Lower lobe of right lung (tissue), 2 donors: ENCODE data around the gene PHF11. TPM values are rescaled to one million over a fixed set of nuclear protein-coding genes. Genes with fewer than 3 reads are reported as not detected.

Experiments
- ATAC-seq, 2 donors: fragments of 200-7000 bp; cut with Tn5 transposase; one replicate each; pipeline ENCODE4 v1.9.1; 2020 to 2022; ENCODE audit warnings: mild to moderate bottlenecking in 2 of 2, moderate library complexity in 2 of 2
- DNase-seq: peaks from one replicate; pipeline ENCODE4 v3.0.0-alpha.2; 2020
- H3K27ac ChIP-seq: fragments of 200-600 bp; one replicate; pipeline ENCODE4 v1.8.0; 2022
- H3K27me3 ChIP-seq: fragments of 200-600 bp; one replicate; pipeline ENCODE4 v1.8.0; 2022; ENCODE audit warnings: low read depth
- H3K36me3 ChIP-seq: fragments of 200-600 bp; one replicate; pipeline ENCODE4 v1.8.0; 2022; ENCODE audit warnings: mild to moderate bottlenecking
- H3K4me1 ChIP-seq: fragments of 200-600 bp; one replicate; pipeline ENCODE4 v1.8.0; 2022
- H3K4me3 ChIP-seq: fragments of 200-600 bp; one replicate; pipeline ENCODE4 v1.8.0; 2022; ENCODE audit warnings: mild to moderate bottlenecking
- H3K9me3 ChIP-seq: fragments of 200-600 bp; one replicate; pipeline ENCODE4 v1.8.0; 2022
- CTCF ChIP-seq: fragments of 200-600 bp; IDR thresholded peaks from one replicate; pipeline ENCODE4 v1.8.0; 2022; ENCODE audit warnings: antibody characterized with exemption, mild to moderate bottlenecking
- intact Hi-C: fragments of 100-400 bp; cut with DNase I; formaldehyde crosslinking; loops from one replicate; pipeline ENCODE4 v1.11.0; 2022
- total RNA-seq: library from RNA; stranded (reverse); fragmentation: NEBNext Ultra II Directional; extraction: Animal tissue kit (Norgen Biotek cat#: 25700); gene quantifications from one replicate; pipeline ENCODE4 v1.2.1, GENCODE V29; 2021
- donor health status: DM: no; HTN: yes; CAD: no; lungs with severe emphysema.

PHF11 gene
- total RNA-seq, 1 donor from 2014 or later, result 59.8 TPM

GRCh38 chr13:49540552-49540951 lies 44.8 kb downstream of the PHF11 start:
- DNase-seq (no peak), ATAC-seq (no peak)
- intact Hi-C loops, result no loop called here
- H3K36me3 ChIP-seq, result peaks cover 53% of the 10 kb centered on the region
- peak overlapping the region; percentile 1 for H3K4me3 ChIP-seq
- no peaks in the 10 kb centered on the region for H3K9me3 ChIP-seq
- H3K27ac ChIP-seq, result peak overlapping the region; percentile 39
- no peak for TF ChIP-seq CTCF
- no peaks in the 10 kb centered on the region for H3K27me3 ChIP-seq
- peaks cover 8% of the 10 kb centered on the region for H3K4me1 ChIP-seq

- no peak for ATAC-seq
- peaks cover 75% of the 10 kb centered on the region for H3K36me3 ChIP-seq
- intact Hi-C loops, result no loop called here
Measured at GRCh38 chr13:49543656-49544055, 47.9 kb downstream of the PHF11 start.

DNA sequence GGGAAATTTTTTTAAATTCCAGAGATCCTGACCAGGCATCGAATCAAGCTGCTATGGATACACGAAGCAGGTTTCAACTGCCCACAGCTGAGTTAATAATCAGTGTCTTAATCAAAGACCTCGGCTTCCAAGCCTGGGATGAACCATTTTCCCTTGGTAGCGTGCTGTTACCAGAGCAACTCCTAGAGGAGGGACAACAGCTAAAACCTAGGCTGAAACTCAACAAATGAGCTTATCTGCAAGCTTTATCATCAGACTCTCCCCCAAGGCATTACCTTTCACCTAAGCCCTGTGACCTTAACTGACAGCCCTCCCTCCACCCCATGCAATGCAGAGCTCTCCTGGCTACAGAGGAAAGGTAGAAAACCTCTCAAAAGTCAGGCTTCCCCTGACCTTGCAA lies 49.9 kb downstream of the PHF11 start:
- no peak for TF ChIP-seq CTCF
- no peaks in the 10 kb centered on the region for H3K9me3 ChIP-seq
- peaks cover 79% of the 10 kb centered on the region for H3K36me3 ChIP-seq
- ATAC-seq, result no peak
- H3K27me3 ChIP-seq, result no peaks in the 10 kb centered on the region
- H3K4me1 ChIP-seq, result no peaks in the 10 kb centered on the region
- no peak overlapping the region for H3K27ac ChIP-seq
- intact Hi-C loops, result no loop called here
- no peak overlapping the region for H3K4me3 ChIP-seq
- DNase-seq, result no peak

More at GRCh38 chr13:49543656-49544055, 47.9 kb downstream of the PHF11 start:
- H3K27ac ChIP-seq, result no peak overlapping the region
- no peak for DNase-seq
- no peak for TF ChIP-seq CTCF
- H3K4me3 ChIP-seq, result no peak overlapping the region
- no peaks in the 10 kb centered on the region for H3K27me3 ChIP-seq
- H3K4me1 ChIP-seq, result peaks cover 8% of the 10 kb centered on the region
- no peaks in the 10 kb centered on the region for H3K9me3 ChIP-seq

DNA sequence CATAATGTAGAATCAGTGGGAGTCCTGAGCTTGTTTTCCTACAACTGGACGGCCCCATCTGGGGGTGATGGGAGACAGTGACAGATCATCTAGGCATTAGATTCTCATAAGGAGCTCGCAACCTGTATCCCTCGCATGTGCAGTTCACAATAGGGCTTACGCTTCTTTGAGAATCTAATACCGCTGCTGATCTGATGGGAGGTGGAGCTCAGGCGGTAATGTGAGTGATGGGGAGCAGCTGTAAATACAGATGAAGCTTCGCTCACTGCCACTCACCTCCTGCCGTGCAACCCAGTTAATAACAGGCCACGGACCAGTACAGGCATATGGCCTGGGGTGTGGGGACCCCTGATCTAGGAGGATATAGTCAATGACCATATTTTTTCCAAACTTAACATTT lies 50.8 kb downstream of the PHF11 start:
- H3K36me3 ChIP-seq, result peaks cover 77% of the 10 kb centered on the region
- no peaks in the 10 kb centered on the region for H3K9me3 ChIP-seq
- ATAC-seq, result no peak
- intact Hi-C loops, result no loop called here
- H3K27me3 ChIP-seq, result no peaks in the 10 kb centered on the region
- TF ChIP-seq CTCF, result no peak
- DNase-seq, result no peak
- no peaks in the 10 kb centered on the region for H3K4me1 ChIP-seq
- H3K27ac ChIP-seq, result no peak overlapping the region
- H3K4me3 ChIP-seq, result no peak overlapping the region

DNA sequence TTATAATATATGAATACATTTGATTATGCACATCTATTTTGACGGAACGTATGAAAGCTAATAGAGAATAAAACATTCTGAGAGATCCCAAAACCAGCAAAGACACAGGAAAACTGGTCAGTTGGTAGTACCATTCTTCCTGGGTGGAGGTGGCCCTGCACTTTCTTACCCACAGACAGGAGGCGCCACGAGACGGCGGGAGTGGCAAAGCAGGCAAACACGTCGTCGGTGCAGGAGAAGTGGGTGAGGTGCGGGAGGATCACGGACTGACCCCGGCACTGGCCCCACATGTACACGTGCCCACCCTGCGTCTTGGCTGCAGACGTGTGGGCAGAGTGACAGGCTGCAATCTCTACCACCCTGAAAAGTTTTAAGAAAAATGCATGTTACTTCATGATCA lies 53.5 kb downstream of the PHF11 start:
- Histone ChIP-seq H3K4me1 (no peaks in the 10 kb centered on the region), H3K27me3 (no peaks in the 10 kb centered on the region), H3K9me3 (no peaks in the 10 kb centered on the region), H3K4me3 (no peak overlapping the region), H3K27ac (no peak overlapping the region), H3K36me3 (peaks cover 79% of the 10 kb centered on the region)
- DNase-seq (no peak), ATAC-seq (peak in 1 of 2 donors; percentile 51)
- intact Hi-C loops, result no loop called here
- TF ChIP-seq CTCF, result peak; percentile 11
